Suprapubic skin (tissue), 4 donors: Measurements from ENCODE around the gene TRDN. TPM values are rescaled to one million over a fixed set of nuclear protein-coding genes. Genes with fewer than 3 reads are reported as not detected.

ENCODE experiments used
- DNase-seq, 2 donors: peaks; one replicate each; pipeline ENCODE4 v3.0.0-alpha.2; 2019; ENCODE audit warnings: low spot score in 2 of 2
- H3K27ac ChIP-seq: fragments of 200-600 bp; sonication (generic); one replicate; pipeline ENCODE4 v1.5.1; 2019
- H3K27me3 ChIP-seq: fragments of 200-600 bp; sonication (generic); one replicate; pipeline ENCODE4 v1.5.1; 2019
- H3K36me3 ChIP-seq: fragments of 200-600 bp; sonication (generic); one replicate; pipeline ENCODE4 v1.5.1; 2019
- H3K4me1 ChIP-seq: fragments of 200-600 bp; sonication (generic); one replicate; pipeline ENCODE4 v1.5.1; 2019
- H3K4me3 ChIP-seq: fragments of 200-600 bp; sonication (generic); one replicate; pipeline ENCODE4 v1.5.1; 2019; ENCODE audit warnings: mild to moderate bottlenecking
- H3K9me3 ChIP-seq: fragments of 200-600 bp; sonication (generic); one replicate; pipeline ENCODE4 v1.5.1; 2019
- EP300 ChIP-seq: sonication (generic); formaldehyde crosslinking; IDR thresholded peaks from one replicate; pipeline ENCODE4 v1.6.1; 2017; ENCODE audit warnings: antibody characterized with exemption
- POLR2A ChIP-seq, 2 donors: fragments of 450-650 bp; IDR thresholded peaks; one replicate each; pipeline ENCODE4 v1.6.1; 2017; ENCODE audit warnings: antibody characterized with exemption in 2 of 2, mild to moderate bottlenecking in 2 of 2, moderate library complexity in 2 of 2
- POLR2AphosphoS5 ChIP-seq, 3 donors: sonication (generic); formaldehyde crosslinking; IDR thresholded peaks; one replicate each; pipeline ENCODE4 v1.6.1; 2017; ENCODE audit warnings: antibody characterized with exemption in 3 of 3
- WGBS: methylation state at CpG from one replicate; pipeline ENCODE4 v1.1.5; 2018; 5-methylcytosine and 5-hydroxymethylcytosine counted together
- total RNA-seq, 4 donors: library from RNA; depleted of rRNA; stranded (reverse); fragments of >200 nt; gene quantifications; one replicate each; pipeline ENCODE4 v1.1.0, GENCODE V29; 2016
- TF ChIP-seq, protein P1 (sequence below), 2 donors: fragments of 200-600 bp in 1 of 2; fragments of 450-650 bp in 1 of 2; sonication (generic) in 1 of 2; IDR thresholded peaks; one replicate each; pipeline ENCODE4 v1.5.1; 2016 to 2019; ENCODE audit warnings: antibody characterized with exemption in 2 of 2, mild to moderate bottlenecking in 1 of 2, moderate library complexity in 1 of 2

TRDN gene
- total RNA-seq, 4 donors from 2014 or later: not detected

DNA sequence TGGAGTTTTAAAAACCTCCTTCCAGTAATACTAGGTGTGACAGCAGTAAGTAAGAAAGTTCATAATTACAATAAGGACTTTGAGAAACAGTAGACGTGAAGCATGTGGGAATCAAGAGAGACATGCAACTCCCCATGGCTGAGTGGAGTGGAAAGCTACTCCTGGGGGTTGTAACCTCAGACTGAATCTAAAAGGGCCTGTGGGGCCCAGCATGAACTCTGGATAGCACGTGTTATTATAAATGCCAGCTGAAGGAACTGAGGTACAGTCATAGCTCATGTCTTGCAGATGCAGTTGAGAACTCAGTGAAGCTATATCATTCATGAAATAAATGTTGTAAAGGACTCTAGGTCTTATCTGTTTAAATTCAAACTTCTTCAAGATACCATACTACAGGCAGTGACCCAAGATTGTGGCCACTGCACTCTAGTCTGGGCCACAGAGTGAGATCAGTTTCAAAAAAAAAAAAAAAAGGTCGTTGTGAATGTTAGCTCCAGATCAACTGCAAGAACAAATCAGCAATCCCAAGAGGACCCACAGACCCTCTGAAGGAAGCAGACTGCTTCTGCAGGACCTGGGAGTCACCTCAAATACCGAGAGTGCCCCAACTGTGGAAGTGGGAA lies 189.3 kb downstream of the TRDN start:
- no peaks in the 10 kb centered on the region for H3K9me3 ChIP-seq
- TF ChIP-seq POLR2A (IDR thresholded peaks at IDR 0.05): no peak
- H3K27ac ChIP-seq: no peak overlapping the region
- no peaks in the 10 kb centered on the region for H3K36me3 ChIP-seq
- no peak overlapping the region for H3K4me3 ChIP-seq
- H3K27me3 ChIP-seq: no peaks in the 10 kb centered on the region
- WGBS: 76% methylated on average over 4 of the region's 4 CpGs
- DNase-seq: no peak
- no peaks in the 10 kb centered on the region for H3K4me1 ChIP-seq

DNA sequence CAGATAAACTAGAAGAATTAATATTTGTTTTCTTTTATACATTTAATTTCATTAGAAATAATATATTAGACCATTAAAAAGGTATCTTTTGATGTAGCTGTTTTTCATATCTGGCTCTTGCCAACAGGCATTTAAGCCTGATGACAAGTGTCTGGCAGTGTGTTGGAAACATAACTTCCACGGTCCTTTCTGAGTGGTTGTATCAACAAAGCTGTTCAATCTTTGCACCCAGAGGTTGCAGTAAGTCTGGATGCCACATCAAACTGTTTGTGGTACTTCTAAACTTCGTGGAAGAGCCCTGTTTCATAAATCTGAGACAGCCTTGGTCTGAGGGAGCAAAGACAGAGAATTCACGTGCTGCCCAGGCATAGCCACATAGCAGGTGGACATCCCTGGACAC lies 197.4 kb downstream of the TRDN start:
- no peak for DNase-seq
- H3K27ac ChIP-seq: no peak overlapping the region
- no peak overlapping the region for H3K4me3 ChIP-seq
- H3K36me3 ChIP-seq: no peaks in the 10 kb centered on the region
- no peaks in the 10 kb centered on the region for H3K9me3 ChIP-seq
- no peaks in the 10 kb centered on the region for H3K27me3 ChIP-seq
- TF ChIP-seq POLR2AphosphoS5 (IDR thresholded peaks at IDR 0.05) (no peak), POLR2A (IDR thresholded peaks at IDR 0.05) (no peak), EP300 (no peak)
- TF ChIP-seq, protein P1, sequence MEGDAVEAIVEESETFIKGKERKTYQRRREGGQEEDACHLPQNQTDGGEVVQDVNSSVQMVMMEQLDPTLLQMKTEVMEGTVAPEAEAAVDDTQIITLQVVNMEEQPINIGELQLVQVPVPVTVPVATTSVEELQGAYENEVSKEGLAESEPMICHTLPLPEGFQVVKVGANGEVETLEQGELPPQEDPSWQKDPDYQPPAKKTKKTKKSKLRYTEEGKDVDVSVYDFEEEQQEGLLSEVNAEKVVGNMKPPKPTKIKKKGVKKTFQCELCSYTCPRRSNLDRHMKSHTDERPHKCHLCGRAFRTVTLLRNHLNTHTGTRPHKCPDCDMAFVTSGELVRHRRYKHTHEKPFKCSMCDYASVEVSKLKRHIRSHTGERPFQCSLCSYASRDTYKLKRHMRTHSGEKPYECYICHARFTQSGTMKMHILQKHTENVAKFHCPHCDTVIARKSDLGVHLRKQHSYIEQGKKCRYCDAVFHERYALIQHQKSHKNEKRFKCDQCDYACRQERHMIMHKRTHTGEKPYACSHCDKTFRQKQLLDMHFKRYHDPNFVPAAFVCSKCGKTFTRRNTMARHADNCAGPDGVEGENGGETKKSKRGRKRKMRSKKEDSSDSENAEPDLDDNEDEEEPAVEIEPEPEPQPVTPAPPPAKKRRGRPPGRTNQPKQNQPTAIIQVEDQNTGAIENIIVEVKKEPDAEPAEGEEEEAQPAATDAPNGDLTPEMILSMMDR (IDR thresholded peaks at IDR 0.05): no peak
- WGBS: 31% methylated on average over 3 of the region's 3 CpGs
- no peaks in the 10 kb centered on the region for H3K4me1 ChIP-seq

DNA sequence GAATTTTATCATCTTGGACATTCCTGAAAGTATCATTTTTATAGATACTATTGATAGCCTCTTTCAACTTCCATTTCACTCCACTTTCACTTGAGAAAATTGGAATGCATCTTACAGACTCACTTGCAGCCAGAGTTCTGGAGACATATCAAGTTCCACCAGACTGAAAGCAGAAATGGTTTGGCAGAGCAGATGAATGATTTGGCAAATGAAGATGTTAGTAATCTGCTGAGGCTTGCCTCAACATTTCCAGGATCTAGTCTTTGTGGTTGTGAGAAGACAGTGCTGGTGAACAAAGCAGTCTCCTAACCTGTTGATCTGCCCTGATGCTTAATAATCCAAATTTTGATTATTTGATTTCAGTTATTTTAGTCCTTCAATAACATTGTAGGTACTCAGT lies 202.6 kb downstream of the TRDN start:
- H3K9me3 ChIP-seq: no peaks in the 10 kb centered on the region
- no peak for TF ChIP-seq POLR2AphosphoS5 (IDR thresholded peaks at IDR 0.05)
- no peak for TF ChIP-seq EP300
- TF ChIP-seq, protein P1 (IDR thresholded peaks at IDR 0.05): no peak
- no peak for TF ChIP-seq POLR2A (IDR thresholded peaks at IDR 0.05)
- no peaks in the 10 kb centered on the region for H3K27me3 ChIP-seq
- H3K27ac ChIP-seq: no peak overlapping the region
- no peak for DNase-seq
- no peaks in the 10 kb centered on the region for H3K36me3 ChIP-seq
- H3K4me3 ChIP-seq: no peak overlapping the region
- no peaks in the 10 kb centered on the region for H3K4me1 ChIP-seq

DNA sequence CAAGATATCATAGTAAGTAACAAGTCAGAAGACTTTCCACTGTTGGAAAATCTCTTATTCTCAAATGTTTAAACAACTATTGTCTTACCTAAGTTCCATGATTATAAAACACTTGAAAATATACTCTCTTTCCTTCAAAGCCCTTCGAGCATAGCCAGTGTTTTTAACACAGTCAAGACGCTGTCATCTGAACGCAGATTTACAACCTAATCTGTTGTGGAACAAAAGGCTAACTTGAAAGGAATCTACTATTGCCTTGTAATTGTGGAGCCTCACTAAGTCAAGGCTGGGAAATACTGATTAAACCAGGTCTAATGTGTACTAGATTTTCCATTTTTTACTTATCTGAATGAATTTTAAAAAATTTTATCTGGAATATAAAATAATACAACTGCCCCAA lies 205.8 kb downstream of the TRDN start:
- 40% methylated on average over 3 of the region's 3 CpGs for WGBS
- TF ChIP-seq POLR2A (IDR thresholded peaks at IDR 0.05) (no peak), POLR2AphosphoS5 (IDR thresholded peaks at IDR 0.05) (no peak), EP300 (no peak)
- no peak overlapping the region for H3K27ac ChIP-seq

DNA sequence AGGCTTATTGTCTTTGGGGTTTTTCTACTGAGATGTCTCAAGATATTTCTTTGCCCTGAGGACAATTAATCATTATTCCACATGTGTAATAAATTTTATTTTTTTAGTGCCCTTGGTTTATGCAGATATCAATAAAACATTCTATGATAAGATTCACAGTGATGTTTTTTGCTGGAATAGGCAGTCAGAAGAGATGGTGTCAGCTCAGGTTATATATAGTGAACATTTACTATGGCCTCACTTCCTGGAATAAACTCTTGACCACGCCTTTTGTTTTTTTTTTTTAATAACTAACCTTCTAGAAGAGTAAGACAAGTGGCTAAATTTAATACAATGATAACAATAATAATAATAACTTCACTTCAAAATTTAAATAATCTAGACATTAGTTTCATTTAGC lies 209.7 kb downstream of the TRDN start:
- TF ChIP-seq POLR2A (IDR thresholded peaks at IDR 0.05) (no peak), EP300 (no peak), POLR2AphosphoS5 (IDR thresholded peaks at IDR 0.05) (no peak)
- TF ChIP-seq, protein P1 (IDR thresholded peaks at IDR 0.05): no peak
- H3K4me3 ChIP-seq: no peak overlapping the region
- H3K27ac ChIP-seq: no peak overlapping the region
- 71% methylated on average over 1 of the region's 1 CpG for WGBS
- no peaks in the 10 kb centered on the region for H3K4me1 ChIP-seq
- H3K36me3 ChIP-seq: no peaks in the 10 kb centered on the region
- no peaks in the 10 kb centered on the region for H3K27me3 ChIP-seq
- no peak for DNase-seq
- no peaks in the 10 kb centered on the region for H3K9me3 ChIP-seq

More for the DNA sequence above, 205.8 kb downstream of the TRDN start:
- Histone ChIP-seq H3K36me3 (no peaks in the 10 kb centered on the region), H3K4me1 (no peaks in the 10 kb centered on the region), H3K9me3 (no peaks in the 10 kb centered on the region), H3K27me3 (no peaks in the 10 kb centered on the region), H3K4me3 (no peak overlapping the region)
- DNase-seq: no peak

DNA sequence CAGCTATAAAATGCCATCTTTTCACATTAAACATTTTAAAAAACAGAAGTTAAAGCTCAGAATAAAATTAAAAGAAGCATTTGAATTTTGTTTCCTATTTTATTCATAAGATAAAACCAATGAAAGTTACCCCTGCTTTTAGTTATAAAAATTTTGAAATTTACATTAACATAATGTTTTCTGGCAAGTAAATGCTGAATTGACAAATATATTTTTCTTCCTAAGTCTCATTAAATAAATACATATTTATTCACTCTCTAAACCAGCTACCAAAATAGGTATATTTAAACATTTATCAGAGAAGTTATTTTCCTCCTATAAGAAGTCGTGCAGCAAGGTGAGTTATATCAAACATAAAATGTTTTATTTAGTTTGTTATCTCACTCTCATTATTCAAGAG lies 213.6 kb downstream of the TRDN start:
- no peak for DNase-seq
- 86% methylated on average over 1 of the region's 1 CpG for WGBS
- TF ChIP-seq, protein P1 (IDR thresholded peaks at IDR 0.05): no peak
- no peak for TF ChIP-seq POLR2AphosphoS5 (IDR thresholded peaks at IDR 0.05)
- TF ChIP-seq EP300: no peak
- no peak for TF ChIP-seq POLR2A (IDR thresholded peaks at IDR 0.05)

More for the DNA sequence above, 213.6 kb downstream of the TRDN start:
- Histone ChIP-seq H3K27me3 (no peaks in the 10 kb centered on the region), H3K9me3 (no peaks in the 10 kb centered on the region), H3K4me3 (no peak overlapping the region), H3K27ac (no peak overlapping the region), H3K36me3 (no peaks in the 10 kb centered on the region), H3K4me1 (no peaks in the 10 kb centered on the region)
